WTC11 (cell line): ENCODE measurements around the gene TMEM89. TPM values are rescaled to one million over a fixed set of nuclear protein-coding genes. Genes with fewer than 3 reads are reported as not detected.

Source experiments
- ATAC-seq: fragments of 200-7000 bp; cut with Tn5 transposase; 2 replicates; pipeline ENCODE4 v1.10.0; 2021; ENCODE audit warnings: mild to moderate bottlenecking, moderate library complexity
- CTCF ChIA-PET: fragments of 300-600 bp; sonication (Branson Sonifier 250); formaldehyde crosslinking; loops from one replicate; lab custom pipeline; 2021; ENCODE audit warnings: antibody characterized with exemption; lab: Charles Lee
- POLR2A ChIA-PET: fragments of 350-600 bp; sonication (Branson Sonifier 250); formaldehyde crosslinking; loops from one replicate; lab custom pipeline; 2021; ENCODE audit warnings: antibody characterized with exemption; lab: Charles Lee
- DNase-seq: peaks from one replicate; pipeline ENCODE4 v3.0.0; 2021; ENCODE audit warnings: low spot score
- H3K27ac Mint-ChIP-seq: 2 replicates; pipeline ENCODE4 v1.8.0; 2021; ENCODE audit warnings: mixed read lengths
- H3K27me3 Mint-ChIP-seq: 2 replicates; pipeline ENCODE4 v1.8.0; 2021; ENCODE audit warnings: low read depth, mild to moderate bottlenecking, moderate library complexity, mixed read lengths
- H3K36me3 Mint-ChIP-seq: 2 replicates; pipeline ENCODE4 v1.8.0; 2021; ENCODE audit warnings: mixed read lengths
- H3K4me1 Mint-ChIP-seq: 2 replicates; pipeline ENCODE4 v1.8.0; 2022; ENCODE audit warnings: mixed read lengths
- H3K4me3 Mint-ChIP-seq: 2 replicates; pipeline ENCODE4 v1.8.0; 2021; ENCODE audit warnings: mild to moderate bottlenecking, moderate library complexity, mixed read lengths
- H3K9me3 Mint-ChIP-seq: 2 replicates; pipeline ENCODE4 v1.8.0; 2021; ENCODE audit warnings: mixed read lengths
- CREB1 ChIP-seq: sonication (generic); formaldehyde crosslinking; IDR thresholded peaks from 2 replicates; pipeline ENCODE4 v1.8.0; 2023; ENCODE audit warnings: mild to moderate bottlenecking, missing genetic modification reagents
- GABPB1 ChIP-seq: sonication (generic); formaldehyde crosslinking; IDR thresholded peaks from 2 replicates; pipeline ENCODE4 v1.8.1; 2023; ENCODE audit warnings: mild to moderate bottlenecking, missing genetic modification reagents
- KAT7 ChIP-seq: sonication (generic); formaldehyde crosslinking; IDR thresholded peaks from 2 replicates; pipeline ENCODE4 v1.8.1; 2023; ENCODE audit warnings: missing genetic modification reagents, mild to moderate bottlenecking, borderline replicate concordance
- NFATC4 ChIP-seq: fragments of 250-450 bp; sonication (Bioruptor Pico); IDR thresholded peaks from 2 replicates; pipeline ENCODE4 v1.9.0; 2021; ENCODE audit warnings: mild to moderate bottlenecking
- NFE2L1 ChIP-seq: sonication (generic); formaldehyde crosslinking; IDR thresholded peaks from 2 replicates; pipeline ENCODE4 v1.8.1; 2023; ENCODE audit warnings: missing genetic modification reagents
- NR1H2 ChIP-seq: sonication (generic); formaldehyde crosslinking; IDR thresholded peaks from 2 replicates; pipeline ENCODE4 v1.9.0; 2021; ENCODE audit warnings: mild to moderate bottlenecking, moderate library complexity, missing genetic modification reagents
- PRRX2 ChIP-seq: fragments of 250-450 bp; sonication (Bioruptor Pico); IDR thresholded peaks from 2 replicates; pipeline ENCODE4 v1.8.0; 2021; ENCODE audit warnings: mild to moderate bottlenecking
- SMAD4 ChIP-seq: sonication (generic); formaldehyde crosslinking; IDR thresholded peaks from 2 replicates; pipeline ENCODE4 v1.8.0; 2022; ENCODE audit warnings: mild to moderate bottlenecking, missing genetic modification reagents
- SP1 ChIP-seq: sonication (generic); formaldehyde crosslinking; conservative IDR thresholded peaks from 2 replicates; pipeline ENCODE4 v1.8.1; 2022; ENCODE audit warnings: missing genetic modification reagents
- TCF7 ChIP-seq: sonication (generic); formaldehyde crosslinking; IDR thresholded peaks from 2 replicates; pipeline ENCODE4 v1.8.0; 2022; ENCODE audit warnings: mild to moderate bottlenecking, low read depth, missing genetic modification reagents, moderate library complexity
- ZNF263 ChIP-seq: sonication (generic); formaldehyde crosslinking; IDR thresholded peaks from 2 replicates; pipeline ENCODE4 v1.8.1; 2022; ENCODE audit warnings: low read depth, mild to moderate bottlenecking, moderate library complexity, missing genetic modification reagents
- ZNF317 ChIP-seq: sonication (generic); formaldehyde crosslinking; IDR thresholded peaks from 2 replicates; pipeline ENCODE4 v1.8.1; 2023; ENCODE audit warnings: low read depth, mild to moderate bottlenecking, moderate library complexity, missing genetic modification reagents, borderline replicate concordance
- ZNF416 ChIP-seq: fragments of 250-450 bp; sonication (Bioruptor Pico); IDR thresholded peaks from 2 replicates; pipeline ENCODE4 v1.9.0; 2021; ENCODE audit warnings: mild to moderate bottlenecking, inconsistent platforms
- total RNA-seq: library from RNA; stranded (reverse); gene quantifications from 3 replicates; pipeline ENCODE4 v1.2.3, GENCODE V29; 2021
- TF ChIP-seq, protein P1 (sequence below): fragments of 250-450 bp; sonication (Bioruptor Pico); conservative IDR thresholded peaks from 2 replicates; pipeline ENCODE4 v1.9.0; 2021; ENCODE audit warnings: mild to moderate bottlenecking
- TF ChIP-seq, protein P2 (sequence below): sonication (generic); formaldehyde crosslinking; IDR thresholded peaks from 2 replicates; pipeline ENCODE4 v1.8.0; 2023; ENCODE audit warnings: missing genetic modification reagents, mild to moderate bottlenecking, borderline replicate concordance
- TF ChIP-seq, protein P3 (sequence below): sonication (generic); formaldehyde crosslinking; IDR thresholded peaks from 2 replicates; pipeline ENCODE4 v1.8.1; 2023; ENCODE audit warnings: mild to moderate bottlenecking, missing genetic modification reagents, moderate library complexity
- TF ChIP-seq, protein P4 (sequence below): sonication (generic); formaldehyde crosslinking; IDR thresholded peaks from 2 replicates; pipeline ENCODE4 v1.8.0; 2022; ENCODE audit warnings: mild to moderate bottlenecking, missing genetic modification reagents
- TF ChIP-seq, protein P5 (sequence below): sonication (generic); formaldehyde crosslinking; IDR thresholded peaks from 2 replicates; pipeline ENCODE4 v1.8.0; 2022; ENCODE audit warnings: missing genetic modification reagents
- TF ChIP-seq, protein P6 (sequence below): sonication (generic); formaldehyde crosslinking; IDR thresholded peaks from 2 replicates; pipeline ENCODE4 v1.8.1; 2023; ENCODE audit warnings: mild to moderate bottlenecking, missing genetic modification reagents, borderline replicate concordance
- TF ChIP-seq, protein P7 (sequence below): sonication (generic); formaldehyde crosslinking; conservative IDR thresholded peaks from 2 replicates; pipeline ENCODE4 v1.8.1; 2022; ENCODE audit warnings: mild to moderate bottlenecking, missing genetic modification reagents

The TMEM89 gene
- total RNA-seq, 1 experiment from 2014 or later = 0.66 TPM

DNA sequence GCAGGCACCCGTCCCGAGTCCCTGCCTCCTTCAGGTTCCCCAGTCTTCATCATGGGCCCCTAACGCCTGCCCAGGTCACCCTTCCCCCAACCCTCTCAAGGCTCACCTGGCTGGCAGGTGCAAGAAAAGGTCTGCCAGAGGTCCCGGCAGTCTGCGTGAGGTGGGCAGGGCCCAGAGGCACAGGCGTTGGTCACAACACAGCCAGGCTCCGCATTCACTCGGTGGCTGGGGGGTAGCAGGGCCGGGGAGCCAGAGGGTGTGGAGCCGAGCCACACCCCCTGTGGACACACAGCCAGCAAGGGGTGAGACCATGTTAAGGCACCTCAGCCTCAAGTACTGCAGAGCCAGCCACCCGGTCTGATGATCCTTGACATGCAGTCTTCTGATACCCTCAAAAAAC lies 30.2 kb upstream of the TMEM89 start:
- TF ChIP-seq NFE2L1 (CRISPR knock-in tag) = no peak
- TF ChIP-seq, protein P1, sequence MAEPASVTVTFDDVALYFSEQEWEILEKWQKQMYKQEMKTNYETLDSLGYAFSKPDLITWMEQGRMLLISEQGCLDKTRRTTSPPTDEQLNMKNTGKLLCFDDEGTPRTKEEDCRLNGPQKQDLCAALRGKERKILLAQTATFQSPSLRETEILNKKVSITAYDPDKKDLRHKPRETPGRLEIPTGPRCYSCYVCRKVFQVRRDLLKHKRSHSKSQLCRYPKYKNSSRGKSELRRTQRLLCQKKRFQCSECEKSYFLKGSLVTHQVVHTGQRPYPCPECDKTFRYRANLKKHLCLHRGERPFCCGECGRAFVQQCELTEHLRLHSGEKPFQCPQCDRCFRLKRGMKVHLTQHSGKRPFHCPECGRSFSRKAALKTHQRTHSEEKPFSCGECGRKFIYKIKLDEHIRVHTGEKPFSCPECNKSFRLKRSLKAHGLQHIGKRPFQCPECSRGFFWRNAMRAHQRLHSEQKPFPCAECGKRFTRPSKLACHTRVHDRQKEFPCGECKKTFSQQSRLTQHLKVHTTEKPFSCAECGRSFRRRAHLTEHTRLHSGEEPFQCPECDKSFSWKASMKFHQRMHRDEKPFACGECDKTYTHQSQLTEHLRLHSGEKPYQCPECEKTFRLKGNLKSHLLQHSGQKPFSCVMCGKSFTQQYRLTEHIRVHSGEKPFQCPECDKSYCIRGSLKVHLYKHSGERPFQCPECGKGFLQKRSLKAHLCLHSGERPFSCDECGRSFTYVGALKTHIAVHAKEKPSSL = no peak
- no peak for TF ChIP-seq ZNF317 (CRISPR knock-in tag)
- no peak for TF ChIP-seq KAT7 (CRISPR knock-in tag)
- TF ChIP-seq, protein P2, sequence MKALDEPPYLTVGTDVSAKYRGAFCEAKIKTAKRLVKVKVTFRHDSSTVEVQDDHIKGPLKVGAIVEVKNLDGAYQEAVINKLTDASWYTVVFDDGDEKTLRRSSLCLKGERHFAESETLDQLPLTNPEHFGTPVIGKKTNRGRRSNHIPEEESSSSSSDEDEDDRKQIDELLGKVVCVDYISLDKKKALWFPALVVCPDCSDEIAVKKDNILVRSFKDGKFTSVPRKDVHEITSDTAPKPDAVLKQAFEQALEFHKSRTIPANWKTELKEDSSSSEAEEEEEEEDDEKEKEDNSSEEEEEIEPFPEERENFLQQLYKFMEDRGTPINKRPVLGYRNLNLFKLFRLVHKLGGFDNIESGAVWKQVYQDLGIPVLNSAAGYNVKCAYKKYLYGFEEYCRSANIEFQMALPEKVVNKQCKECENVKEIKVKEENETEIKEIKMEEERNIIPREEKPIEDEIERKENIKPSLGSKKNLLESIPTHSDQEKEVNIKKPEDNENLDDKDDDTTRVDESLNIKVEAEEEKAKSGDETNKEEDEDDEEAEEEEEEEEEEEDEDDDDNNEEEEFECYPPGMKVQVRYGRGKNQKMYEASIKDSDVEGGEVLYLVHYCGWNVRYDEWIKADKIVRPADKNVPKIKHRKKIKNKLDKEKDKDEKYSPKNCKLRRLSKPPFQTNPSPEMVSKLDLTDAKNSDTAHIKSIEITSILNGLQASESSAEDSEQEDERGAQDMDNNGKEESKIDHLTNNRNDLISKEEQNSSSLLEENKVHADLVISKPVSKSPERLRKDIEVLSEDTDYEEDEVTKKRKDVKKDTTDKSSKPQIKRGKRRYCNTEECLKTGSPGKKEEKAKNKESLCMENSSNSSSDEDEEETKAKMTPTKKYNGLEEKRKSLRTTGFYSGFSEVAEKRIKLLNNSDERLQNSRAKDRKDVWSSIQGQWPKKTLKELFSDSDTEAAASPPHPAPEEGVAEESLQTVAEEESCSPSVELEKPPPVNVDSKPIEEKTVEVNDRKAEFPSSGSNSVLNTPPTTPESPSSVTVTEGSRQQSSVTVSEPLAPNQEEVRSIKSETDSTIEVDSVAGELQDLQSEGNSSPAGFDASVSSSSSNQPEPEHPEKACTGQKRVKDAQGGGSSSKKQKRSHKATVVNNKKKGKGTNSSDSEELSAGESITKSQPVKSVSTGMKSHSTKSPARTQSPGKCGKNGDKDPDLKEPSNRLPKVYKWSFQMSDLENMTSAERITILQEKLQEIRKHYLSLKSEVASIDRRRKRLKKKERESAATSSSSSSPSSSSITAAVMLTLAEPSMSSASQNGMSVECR (CRISPR knock-in tag) = no peak
- TF ChIP-seq, protein P3, sequence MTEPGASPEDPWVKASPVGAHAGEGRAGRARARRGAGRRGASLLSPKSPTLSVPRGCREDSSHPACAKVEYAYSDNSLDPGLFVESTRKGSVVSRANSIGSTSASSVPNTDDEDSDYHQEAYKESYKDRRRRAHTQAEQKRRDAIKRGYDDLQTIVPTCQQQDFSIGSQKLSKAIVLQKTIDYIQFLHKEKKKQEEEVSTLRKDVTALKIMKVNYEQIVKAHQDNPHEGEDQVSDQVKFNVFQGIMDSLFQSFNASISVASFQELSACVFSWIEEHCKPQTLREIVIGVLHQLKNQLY (CRISPR knock-in tag) = no peak
- no peak for TF ChIP-seq NR1H2 (CRISPR knock-in tag)
- Mint-ChIP-seq H3K9me3 (no peaks in the 10 kb centered on the region), H3K27ac (no peak overlapping the region), H3K4me3 (no peak overlapping the region), H3K4me1 (peaks cover 8% of the 10 kb centered on the region), H3K27me3 (peaks cover 4% of the 10 kb centered on the region; the same call in 1 of the 2 replicates), H3K36me3 (peaks cover 22% of the 10 kb centered on the region)
- CTCF ChIA-PET = interaction anchor here (0.7 to 1.4 kb wide), 3 partner anchors 12 to 216 kb away, joined by 3 read pairs; no protein-coding TSS in a partner anchor
- ATAC-seq = no peak
- POLR2A ChIA-PET = no interaction called here
- no peak for DNase-seq

DNA sequence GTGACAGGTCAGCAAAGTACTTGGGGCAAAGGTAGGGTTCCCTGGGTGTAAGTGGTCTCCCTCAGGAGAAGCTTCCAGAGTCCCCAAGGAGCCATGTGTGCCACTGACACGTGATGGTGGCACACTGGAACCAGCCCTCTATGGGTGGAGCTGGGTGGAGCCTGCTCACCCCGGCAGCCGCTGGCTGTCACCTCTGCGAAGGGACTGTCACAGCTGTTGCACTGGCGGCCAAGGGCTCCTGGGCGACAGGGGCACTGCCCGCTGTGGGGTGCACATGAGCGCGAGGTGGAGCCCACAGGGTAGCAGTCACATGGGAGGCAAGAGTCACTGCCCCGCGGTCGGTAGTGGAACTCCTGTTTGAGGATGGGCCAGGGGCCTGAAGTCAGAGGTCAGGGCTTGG lies 29.2 kb upstream of the TMEM89 start:
- H3K36me3 Mint-ChIP-seq = peaks cover 25% of the 10 kb centered on the region
- H3K4me1 Mint-ChIP-seq = peaks cover 5% of the 10 kb centered on the region
- ATAC-seq (no peak), DNase-seq (no peak)
- ChIA-PET CTCF (interaction anchor here (1.4 kb wide), 1 partner anchor 15 kb away, joined by 3 read pairs; no protein-coding TSS in a partner anchor), POLR2A (no interaction called here)
- no peaks in the 10 kb centered on the region for H3K9me3 Mint-ChIP-seq
- H3K27me3 Mint-ChIP-seq = peaks cover 4% of the 10 kb centered on the region; the same call in 1 of the 2 replicates
- H3K27ac Mint-ChIP-seq = no peak overlapping the region
- H3K4me3 Mint-ChIP-seq = no peak overlapping the region
- no peak for TF ChIP-seq CREB1 (CRISPR knock-in tag)
- TF ChIP-seq, protein P4, sequence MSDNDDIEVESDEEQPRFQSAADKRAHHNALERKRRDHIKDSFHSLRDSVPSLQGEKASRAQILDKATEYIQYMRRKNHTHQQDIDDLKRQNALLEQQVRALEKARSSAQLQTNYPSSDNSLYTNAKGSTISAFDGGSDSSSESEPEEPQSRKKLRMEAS = no peak
- TF ChIP-seq, protein P5, sequence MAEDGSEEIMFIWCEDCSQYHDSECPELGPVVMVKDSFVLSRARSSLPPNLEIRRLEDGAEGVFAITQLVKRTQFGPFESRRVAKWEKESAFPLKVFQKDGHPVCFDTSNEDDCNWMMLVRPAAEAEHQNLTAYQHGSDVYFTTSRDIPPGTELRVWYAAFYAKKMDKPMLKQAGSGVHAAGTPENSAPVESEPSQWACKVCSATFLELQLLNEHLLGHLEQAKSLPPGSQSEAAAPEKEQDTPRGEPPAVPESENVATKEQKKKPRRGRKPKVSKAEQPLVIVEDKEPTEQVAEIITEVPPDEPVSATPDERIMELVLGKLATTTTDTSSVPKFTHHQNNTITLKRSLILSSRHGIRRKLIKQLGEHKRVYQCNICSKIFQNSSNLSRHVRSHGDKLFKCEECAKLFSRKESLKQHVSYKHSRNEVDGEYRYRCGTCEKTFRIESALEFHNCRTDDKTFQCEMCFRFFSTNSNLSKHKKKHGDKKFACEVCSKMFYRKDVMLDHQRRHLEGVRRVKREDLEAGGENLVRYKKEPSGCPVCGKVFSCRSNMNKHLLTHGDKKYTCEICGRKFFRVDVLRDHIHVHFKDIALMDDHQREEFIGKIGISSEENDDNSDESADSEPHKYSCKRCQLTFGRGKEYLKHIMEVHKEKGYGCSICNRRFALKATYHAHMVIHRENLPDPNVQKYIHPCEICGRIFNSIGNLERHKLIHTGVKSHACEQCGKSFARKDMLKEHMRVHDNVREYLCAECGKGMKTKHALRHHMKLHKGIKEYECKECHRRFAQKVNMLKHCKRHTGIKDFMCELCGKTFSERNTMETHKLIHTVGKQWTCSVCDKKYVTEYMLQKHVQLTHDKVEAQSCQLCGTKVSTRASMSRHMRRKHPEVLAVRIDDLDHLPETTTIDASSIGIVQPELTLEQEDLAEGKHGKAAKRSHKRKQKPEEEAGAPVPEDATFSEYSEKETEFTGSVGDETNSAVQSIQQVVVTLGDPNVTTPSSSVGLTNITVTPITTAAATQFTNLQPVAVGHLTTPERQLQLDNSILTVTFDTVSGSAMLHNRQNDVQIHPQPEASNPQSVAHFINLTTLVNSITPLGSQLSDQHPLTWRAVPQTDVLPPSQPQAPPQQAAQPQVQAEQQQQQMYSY (CRISPR knock-in tag) = no peak
- no peak for TF ChIP-seq SMAD4 (CRISPR knock-in tag)
- no peak for TF ChIP-seq ZNF263 (CRISPR knock-in tag)
- TF ChIP-seq NFATC4 (CRISPR knock-in tag) = no peak
- no peak for TF ChIP-seq ZNF416 (CRISPR knock-in tag)
- TF ChIP-seq SP1 (CRISPR knock-in tag) = no peak
- TF ChIP-seq TCF7 = no peak
- TF ChIP-seq GABPB1 (CRISPR knock-in tag) = no peak
- TF ChIP-seq, protein P6, sequence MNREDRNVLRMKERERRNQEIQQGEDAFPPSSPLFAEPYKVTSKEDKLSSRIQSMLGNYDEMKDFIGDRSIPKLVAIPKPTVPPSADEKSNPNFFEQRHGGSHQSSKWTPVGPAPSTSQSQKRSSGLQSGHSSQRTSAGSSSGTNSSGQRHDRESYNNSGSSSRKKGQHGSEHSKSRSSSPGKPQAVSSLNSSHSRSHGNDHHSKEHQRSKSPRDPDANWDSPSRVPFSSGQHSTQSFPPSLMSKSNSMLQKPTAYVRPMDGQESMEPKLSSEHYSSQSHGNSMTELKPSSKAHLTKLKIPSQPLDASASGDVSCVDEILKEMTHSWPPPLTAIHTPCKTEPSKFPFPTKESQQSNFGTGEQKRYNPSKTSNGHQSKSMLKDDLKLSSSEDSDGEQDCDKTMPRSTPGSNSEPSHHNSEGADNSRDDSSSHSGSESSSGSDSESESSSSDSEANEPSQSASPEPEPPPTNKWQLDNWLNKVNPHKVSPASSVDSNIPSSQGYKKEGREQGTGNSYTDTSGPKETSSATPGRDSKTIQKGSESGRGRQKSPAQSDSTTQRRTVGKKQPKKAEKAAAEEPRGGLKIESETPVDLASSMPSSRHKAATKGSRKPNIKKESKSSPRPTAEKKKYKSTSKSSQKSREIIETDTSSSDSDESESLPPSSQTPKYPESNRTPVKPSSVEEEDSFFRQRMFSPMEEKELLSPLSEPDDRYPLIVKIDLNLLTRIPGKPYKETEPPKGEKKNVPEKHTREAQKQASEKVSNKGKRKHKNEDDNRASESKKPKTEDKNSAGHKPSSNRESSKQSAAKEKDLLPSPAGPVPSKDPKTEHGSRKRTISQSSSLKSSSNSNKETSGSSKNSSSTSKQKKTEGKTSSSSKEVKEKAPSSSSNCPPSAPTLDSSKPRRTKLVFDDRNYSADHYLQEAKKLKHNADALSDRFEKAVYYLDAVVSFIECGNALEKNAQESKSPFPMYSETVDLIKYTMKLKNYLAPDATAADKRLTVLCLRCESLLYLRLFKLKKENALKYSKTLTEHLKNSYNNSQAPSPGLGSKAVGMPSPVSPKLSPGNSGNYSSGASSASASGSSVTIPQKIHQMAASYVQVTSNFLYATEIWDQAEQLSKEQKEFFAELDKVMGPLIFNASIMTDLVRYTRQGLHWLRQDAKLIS (CRISPR knock-in tag) = no peak
- no peak for TF ChIP-seq PRRX2 (CRISPR knock-in tag)
- TF ChIP-seq, protein P7, sequence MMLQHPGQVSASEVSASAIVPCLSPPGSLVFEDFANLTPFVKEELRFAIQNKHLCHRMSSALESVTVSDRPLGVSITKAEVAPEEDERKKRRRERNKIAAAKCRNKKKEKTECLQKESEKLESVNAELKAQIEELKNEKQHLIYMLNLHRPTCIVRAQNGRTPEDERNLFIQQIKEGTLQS (CRISPR knock-in tag) = no peak
